Measurements from ENCODE around the gene SDK1. TPM values are rescaled to one million over a fixed set of nuclear protein-coding genes. Genes with fewer than 3 reads are reported as not detected.

The SDK1 gene
- total and polyA plus RNA-seq, 2 experiments from 2014 or later, result not detected

DNA sequence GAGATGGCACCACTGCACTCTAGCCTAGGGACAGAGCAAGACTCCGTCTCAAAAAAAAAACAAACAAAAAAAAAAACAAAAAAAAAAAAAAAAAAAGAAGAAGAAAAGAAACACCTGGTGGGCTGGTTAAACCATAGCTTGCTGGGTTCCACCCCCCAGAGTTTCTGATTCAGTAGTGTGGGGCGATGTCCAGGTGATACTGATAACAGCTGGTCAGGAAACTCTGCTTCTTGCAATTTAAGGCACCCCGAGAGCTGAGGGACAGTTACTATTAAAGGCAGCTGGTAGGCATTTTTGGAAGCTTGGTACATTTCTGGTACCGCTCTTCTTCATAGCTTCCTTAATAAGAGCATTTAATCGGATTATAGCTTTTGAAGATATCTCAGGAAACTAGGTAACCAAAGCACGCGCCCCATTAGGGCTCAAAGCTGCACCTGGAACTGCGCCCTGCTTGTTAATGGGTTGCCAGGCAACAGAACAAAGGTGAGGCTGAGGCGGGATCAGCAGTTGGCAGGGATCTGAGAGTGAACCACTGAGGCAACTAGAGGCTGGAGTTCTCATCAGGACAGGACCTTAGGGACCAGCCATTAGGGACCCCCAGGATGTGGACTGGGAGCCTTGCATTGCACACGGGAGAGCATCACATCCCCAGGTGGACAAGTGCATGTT, 6.5 kb upstream of the SDK1 start:
- Histone ChIP-seq H3K4me3 (no peak overlapping the region), H2AFZ (no peak overlapping the region), H3K4me1 (ENCODE audit: insufficient read depth) (no peaks in the 10 kb centered on the region), H3K4me2 (ENCODE audit: unreplicated experiment) (no peak overlapping the region), H3K27ac (no peak overlapping the region), H3K27me3 (replicated peaks; ENCODE audit: insufficient read depth) (no peaks in the 10 kb centered on the region), H3K79me2 (ENCODE audit: insufficient read depth) (no peaks in the 10 kb centered on the region), H3F3A (ENCODE audit: insufficient read depth) (no peaks in the 10 kb centered on the region), H3K9ac (no peak overlapping the region), H3K9me2 (ENCODE audit: insufficient read depth) (no peaks in the 10 kb centered on the region), H3K9me3 (ENCODE audit: low read depth) (no peaks in the 10 kb centered on the region), H3K36me3 (ENCODE audit: low read depth) (no peaks in the 10 kb centered on the region), H4K20me1 (ENCODE audit: insufficient read depth) (no peaks in the 10 kb centered on the region)
- no peak for TF ChIP-seq EZH2 (IDR thresholded peaks at IDR 0.05; ENCODE audit: insufficient read depth, poor library complexity, severe bottlenecking)
- TF ChIP-seq EZH2phosphoT487 (IDR thresholded peaks at IDR 0.05; ENCODE audit: insufficient read depth, low read depth), result no peak
- 51 to 52% methylated on average over 9 to 10 of the region's 10 CpGs for WGBS, 2 experiments (ENCODE audit: low coverage in 1 of 2, low lambda C conversion rate in 2 of 2, missing lambda C conversion rate in 2 of 2)
- in situ Hi-C loops (cut with MboI), result no loop called here
- DNase-seq, result no peak

DNA sequence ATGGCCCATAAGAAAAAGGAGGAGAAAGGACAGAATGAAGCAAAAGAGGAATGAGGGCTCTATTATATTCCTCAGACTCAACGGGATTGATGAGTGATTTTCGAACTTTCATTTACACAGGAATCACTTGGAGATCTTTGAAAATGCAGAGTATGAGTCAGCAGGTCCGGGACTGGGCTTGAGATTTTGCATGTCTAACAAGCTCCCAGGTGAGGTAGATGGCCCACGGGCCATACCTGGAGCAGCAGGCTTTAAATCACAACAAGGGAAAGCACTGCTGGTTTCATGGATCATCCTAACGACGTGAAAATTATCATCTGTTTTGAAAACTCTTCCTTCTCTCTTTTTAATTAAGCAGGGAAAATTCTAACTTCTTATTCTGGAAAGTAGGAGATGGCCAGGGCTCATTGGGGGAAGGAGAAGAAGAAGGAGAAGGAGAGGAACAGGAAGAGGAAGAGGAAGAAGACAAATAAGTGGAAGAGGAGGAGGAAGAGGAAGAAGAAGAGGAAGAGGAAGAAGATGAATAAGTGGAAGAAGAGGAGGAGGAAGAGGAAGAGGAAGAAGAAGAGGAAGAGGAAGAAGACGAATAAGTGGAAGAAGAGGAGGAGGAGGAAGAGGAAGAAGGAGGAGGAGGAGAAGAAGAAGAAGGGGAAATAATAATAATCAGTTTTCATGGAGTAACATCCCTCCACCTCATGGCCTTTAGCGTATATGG, 3.8 kb upstream of the SDK1 start:
- Histone ChIP-seq H3K79me2 (ENCODE audit: insufficient read depth) (no peaks in the 10 kb centered on the region), H2AFZ (no peak overlapping the region), H3K4me2 (ENCODE audit: unreplicated experiment) (no peak overlapping the region), H3K27ac (no peak overlapping the region), H3F3A (ENCODE audit: insufficient read depth) (no peaks in the 10 kb centered on the region), H3K27me3 (replicated peaks; ENCODE audit: insufficient read depth) (peaks cover 6% of the 10 kb centered on the region), H3K9me3 (ENCODE audit: low read depth) (no peaks in the 10 kb centered on the region), H3K4me1 (ENCODE audit: insufficient read depth) (no peaks in the 10 kb centered on the region), H3K9me2 (ENCODE audit: insufficient read depth) (no peaks in the 10 kb centered on the region), H4K20me1 (ENCODE audit: insufficient read depth) (no peaks in the 10 kb centered on the region), H3K36me3 (ENCODE audit: low read depth) (no peaks in the 10 kb centered on the region), H3K4me3 (no peak overlapping the region), H3K9ac (no peak overlapping the region)
- TF ChIP-seq EZH2 (IDR thresholded peaks at IDR 0.05; ENCODE audit: insufficient read depth, poor library complexity, severe bottlenecking) (no peak), EZH2phosphoT487 (IDR thresholded peaks at IDR 0.05; ENCODE audit: insufficient read depth, low read depth) (no peak)
- DNase-seq, result no peak
- in situ Hi-C loops (cut with MboI), result no loop called here
- 66 to 71% methylated on average over 7 to 8 of the region's 8 CpGs for WGBS, 2 experiments (ENCODE audit: low coverage in 1 of 2, low lambda C conversion rate in 2 of 2, missing lambda C conversion rate in 2 of 2)

DNA sequence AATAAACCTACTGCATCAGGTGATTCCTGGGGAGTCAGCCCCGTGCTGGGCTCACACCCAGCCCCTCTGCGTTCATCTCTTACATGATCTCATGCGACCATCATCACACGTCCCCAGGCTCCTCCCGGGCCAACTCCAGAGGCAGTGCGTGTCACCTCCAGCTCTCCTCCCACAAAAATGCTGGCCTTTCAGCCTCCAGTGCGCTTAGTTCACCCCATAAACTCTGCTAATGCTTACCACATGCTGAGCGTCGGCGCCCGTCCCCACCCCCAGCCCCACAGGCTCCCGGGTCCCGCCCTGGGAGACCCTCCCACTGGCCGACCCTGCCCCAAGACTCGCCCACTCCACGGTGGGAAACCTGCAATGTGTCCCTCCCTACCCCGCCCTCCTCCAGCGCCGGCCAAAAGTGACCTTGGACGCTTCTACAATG, 816 bp upstream of the SDK1 start:
- H3K9me3 ChIP-seq (ENCODE audit: low read depth), result no peaks in the 10 kb centered on the region
- H3F3A ChIP-seq (ENCODE audit: insufficient read depth), result no peaks in the 10 kb centered on the region
- no peak overlapping the region for H3K9ac ChIP-seq
- no peak overlapping the region for H3K27ac ChIP-seq
- WGBS, 2 experiments (ENCODE audit: low coverage in 1 of 2, low lambda C conversion rate in 2 of 2, missing lambda C conversion rate in 2 of 2), result 13% methylated on average over 15 to 20 of the region's 20 CpGs
- no peaks in the 10 kb centered on the region for H3K4me1 ChIP-seq (ENCODE audit: insufficient read depth)
- H3K36me3 ChIP-seq (ENCODE audit: low read depth), result no peaks in the 10 kb centered on the region
- in situ Hi-C loops (cut with MboI), result no loop called here
- no peaks in the 10 kb centered on the region for H3K79me2 ChIP-seq (ENCODE audit: insufficient read depth)
- peak overlapping the region; percentile 33 for H3K4me2 ChIP-seq (ENCODE audit: unreplicated experiment)
- DNase-seq, result peak; percentile 6
- no peaks in the 10 kb centered on the region for H3K9me2 ChIP-seq (ENCODE audit: insufficient read depth)
- H2AFZ ChIP-seq, result 0 out of 2 replicates have a peak overlapping the region, but pooled peaks have one; percentile 29
- TF ChIP-seq EZH2phosphoT487 (IDR thresholded peaks at IDR 0.05; ENCODE audit: insufficient read depth, low read depth), result no peak
- TF ChIP-seq EZH2 (IDR thresholded peaks at IDR 0.05; ENCODE audit: insufficient read depth, poor library complexity, severe bottlenecking), result no peak
- H3K27me3 ChIP-seq (replicated peaks; ENCODE audit: insufficient read depth), result peaks cover 22% of the 10 kb centered on the region
- H3K4me3 ChIP-seq, result peak overlapping the region; percentile 42; the same call in 1 of the 2 replicates
- H4K20me1 ChIP-seq (ENCODE audit: insufficient read depth), result no peaks in the 10 kb centered on the region

DNA sequence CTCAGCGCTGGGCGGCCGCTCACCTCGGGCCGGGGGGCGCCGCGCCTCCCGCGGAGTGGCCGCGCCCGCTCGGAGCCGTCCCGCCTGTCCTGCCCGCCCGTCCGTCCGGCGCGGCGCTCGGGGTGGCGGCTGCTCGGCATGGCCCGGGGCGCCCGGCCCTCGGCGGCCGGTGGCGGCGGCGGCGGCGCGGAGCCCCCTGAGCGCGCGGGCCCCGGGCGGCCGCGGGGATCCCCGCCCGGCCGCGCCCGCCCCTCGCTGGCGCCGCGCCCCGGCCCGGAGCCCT, 338 bp downstream of the SDK1 start:
- H3K9me2 ChIP-seq (ENCODE audit: insufficient read depth), result no peaks in the 10 kb centered on the region
- no peak overlapping the region for H2AFZ ChIP-seq
- H3K36me3 ChIP-seq (ENCODE audit: low read depth), result no peaks in the 10 kb centered on the region
- H4K20me1 ChIP-seq (ENCODE audit: insufficient read depth), result no peaks in the 10 kb centered on the region
- peak overlapping the region; percentile 42; the same call in 1 of the 2 replicates for H3K4me3 ChIP-seq
- H3F3A ChIP-seq (ENCODE audit: insufficient read depth), result no peaks in the 10 kb centered on the region
- TF ChIP-seq EZH2phosphoT487 (IDR thresholded peaks at IDR 0.05; ENCODE audit: insufficient read depth, low read depth) (no peak), EZH2 (IDR thresholded peaks at IDR 0.05; ENCODE audit: insufficient read depth, poor library complexity, severe bottlenecking) (no peak)
- H3K27me3 ChIP-seq (replicated peaks; ENCODE audit: insufficient read depth), result peaks cover 22% of the 10 kb centered on the region
- in situ Hi-C loops (cut with MboI), result no loop called here
- H3K4me2 ChIP-seq (ENCODE audit: unreplicated experiment), result no peak overlapping the region
- peak; percentile 13 for DNase-seq
- H3K9ac ChIP-seq, result no peak overlapping the region
- no peak overlapping the region for H3K27ac ChIP-seq
- WGBS, 2 experiments (ENCODE audit: low coverage in 1 of 2, low lambda C conversion rate in 2 of 2, missing lambda C conversion rate in 2 of 2), result 1% methylated on average over 15 of the region's 56 CpGs; no CpG with 5 or more reads in 1 of the 2 experiments
- no peaks in the 10 kb centered on the region for H3K4me1 ChIP-seq (ENCODE audit: insufficient read depth)
- H3K9me3 ChIP-seq (ENCODE audit: low read depth), result no peaks in the 10 kb centered on the region
- no peaks in the 10 kb centered on the region for H3K79me2 ChIP-seq (ENCODE audit: insufficient read depth)

Data from GM23248 (cell line).